Measurements from ENCODE around the gene OR6C6.

Gene OR6C6

DNA sequence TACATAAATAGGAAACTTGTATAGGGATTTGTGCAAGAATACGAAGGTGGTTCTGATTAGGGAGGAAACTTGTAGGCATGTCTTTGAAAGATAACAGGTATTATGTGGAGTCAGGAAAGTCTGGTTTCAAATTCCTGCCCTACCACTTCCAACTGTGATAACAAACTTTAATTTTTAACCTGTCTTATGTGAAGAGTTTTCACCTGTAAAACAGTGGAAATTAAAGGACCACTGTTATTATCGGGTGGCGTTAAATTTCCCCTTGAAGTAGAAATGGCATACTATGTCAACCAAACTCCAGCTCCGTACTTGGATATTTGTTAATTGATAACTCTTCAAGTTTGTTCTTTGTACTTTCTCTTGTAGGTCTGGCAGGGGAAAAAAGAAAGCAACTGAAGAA is 23.8 kb upstream of the OR6C6 start:
- ChIA-PET CTCF (no interaction called here), POLR2A (no interaction called here)
- Histone ChIP-seq H3K36me3 (ENCODE audit: control insufficient read depth in 2 of 2, insufficient read depth in 1 of 2, low read length in 2 of 2) (no peaks in the 10 kb centered on the region), H3K4me1 (ENCODE audit: control insufficient read depth, insufficient read depth, low read length) (no peaks in the 10 kb centered on the region), H3K9me3 (ENCODE audit: control insufficient read depth, insufficient read depth, low read depth, low read length) (no peaks in the 10 kb centered on the region), H3K4me3 (ENCODE audit: low read depth, low read length) (no peak overlapping the region), H3K27ac (ENCODE audit: extremely low read depth, low read depth, low read length) (no peak overlapping the region)
- TF ChIP-seq, protein P1, sequence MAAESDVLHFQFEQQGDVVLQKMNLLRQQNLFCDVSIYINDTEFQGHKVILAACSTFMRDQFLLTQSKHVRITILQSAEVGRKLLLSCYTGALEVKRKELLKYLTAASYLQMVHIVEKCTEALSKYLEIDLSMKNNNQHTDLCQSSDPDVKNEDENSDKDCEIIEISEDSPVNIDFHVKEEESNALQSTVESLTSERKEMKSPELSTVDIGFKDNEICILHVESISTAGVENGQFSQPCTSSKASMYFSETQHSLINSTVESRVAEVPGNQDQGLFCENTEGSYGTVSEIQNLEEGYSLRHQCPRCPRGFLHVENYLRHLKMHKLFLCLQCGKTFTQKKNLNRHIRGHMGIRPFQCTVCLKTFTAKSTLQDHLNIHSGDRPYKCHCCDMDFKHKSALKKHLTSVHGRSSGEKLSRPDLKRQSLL (tag by site-specific recombination; IDR thresholded peaks at IDR 0.05): no peak
- TF ChIP-seq GLI4 (tag by site-specific recombination; IDR thresholded peaks at IDR 0.05): no peak
- TF ChIP-seq KLF16 (tag by site-specific recombination; IDR thresholded peaks at IDR 0.05): no peak
- TF ChIP-seq, protein P2, sequence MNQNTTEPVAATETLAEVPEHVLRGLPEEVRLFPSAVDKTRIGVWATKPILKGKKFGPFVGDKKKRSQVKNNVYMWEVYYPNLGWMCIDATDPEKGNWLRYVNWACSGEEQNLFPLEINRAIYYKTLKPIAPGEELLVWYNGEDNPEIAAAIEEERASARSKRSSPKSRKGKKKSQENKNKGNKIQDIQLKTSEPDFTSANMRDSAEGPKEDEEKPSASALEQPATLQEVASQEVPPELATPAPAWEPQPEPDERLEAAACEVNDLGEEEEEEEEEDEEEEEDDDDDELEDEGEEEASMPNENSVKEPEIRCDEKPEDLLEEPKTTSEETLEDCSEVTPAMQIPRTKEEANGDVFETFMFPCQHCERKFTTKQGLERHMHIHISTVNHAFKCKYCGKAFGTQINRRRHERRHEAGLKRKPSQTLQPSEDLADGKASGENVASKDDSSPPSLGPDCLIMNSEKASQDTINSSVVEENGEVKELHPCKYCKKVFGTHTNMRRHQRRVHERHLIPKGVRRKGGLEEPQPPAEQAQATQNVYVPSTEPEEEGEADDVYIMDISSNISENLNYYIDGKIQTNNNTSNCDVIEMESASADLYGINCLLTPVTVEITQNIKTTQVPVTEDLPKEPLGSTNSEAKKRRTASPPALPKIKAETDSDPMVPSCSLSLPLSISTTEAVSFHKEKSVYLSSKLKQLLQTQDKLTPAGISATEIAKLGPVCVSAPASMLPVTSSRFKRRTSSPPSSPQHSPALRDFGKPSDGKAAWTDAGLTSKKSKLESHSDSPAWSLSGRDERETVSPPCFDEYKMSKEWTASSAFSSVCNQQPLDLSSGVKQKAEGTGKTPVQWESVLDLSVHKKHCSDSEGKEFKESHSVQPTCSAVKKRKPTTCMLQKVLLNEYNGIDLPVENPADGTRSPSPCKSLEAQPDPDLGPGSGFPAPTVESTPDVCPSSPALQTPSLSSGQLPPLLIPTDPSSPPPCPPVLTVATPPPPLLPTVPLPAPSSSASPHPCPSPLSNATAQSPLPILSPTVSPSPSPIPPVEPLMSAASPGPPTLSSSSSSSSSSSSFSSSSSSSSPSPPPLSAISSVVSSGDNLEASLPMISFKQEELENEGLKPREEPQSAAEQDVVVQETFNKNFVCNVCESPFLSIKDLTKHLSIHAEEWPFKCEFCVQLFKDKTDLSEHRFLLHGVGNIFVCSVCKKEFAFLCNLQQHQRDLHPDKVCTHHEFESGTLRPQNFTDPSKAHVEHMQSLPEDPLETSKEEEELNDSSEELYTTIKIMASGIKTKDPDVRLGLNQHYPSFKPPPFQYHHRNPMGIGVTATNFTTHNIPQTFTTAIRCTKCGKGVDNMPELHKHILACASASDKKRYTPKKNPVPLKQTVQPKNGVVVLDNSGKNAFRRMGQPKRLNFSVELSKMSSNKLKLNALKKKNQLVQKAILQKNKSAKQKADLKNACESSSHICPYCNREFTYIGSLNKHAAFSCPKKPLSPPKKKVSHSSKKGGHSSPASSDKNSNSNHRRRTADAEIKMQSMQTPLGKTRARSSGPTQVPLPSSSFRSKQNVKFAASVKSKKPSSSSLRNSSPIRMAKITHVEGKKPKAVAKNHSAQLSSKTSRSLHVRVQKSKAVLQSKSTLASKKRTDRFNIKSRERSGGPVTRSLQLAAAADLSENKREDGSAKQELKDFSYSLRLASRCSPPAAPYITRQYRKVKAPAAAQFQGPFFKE (tag by site-specific recombination; IDR thresholded peaks at IDR 0.05; ENCODE audit: borderline replicate concordance): no peak
- no peak for TF ChIP-seq KLF8 (tag by site-specific recombination; IDR thresholded peaks at IDR 0.05)
- TF ChIP-seq ZNF544 (tag by site-specific recombination; IDR thresholded peaks at IDR 0.05): no peak
- no peak for TF ChIP-seq GLI2 (tag by site-specific recombination; IDR thresholded peaks at IDR 0.05; ENCODE audit: borderline replicate concordance, low read depth)
- TF ChIP-seq ZNF274 (IDR thresholded peaks at IDR 0.05; ENCODE audit: low read length): no peak
- TF ChIP-seq ZNF274 (tag by site-specific recombination; IDR thresholded peaks at IDR 0.05; ENCODE audit: borderline replicate concordance): no peak
- no peak for TF ChIP-seq EGR2 (tag by site-specific recombination; IDR thresholded peaks at IDR 0.05; ENCODE audit: low read depth)
- no peak for TF ChIP-seq ZNF677 (tag by site-specific recombination; IDR thresholded peaks at IDR 0.05)
- no peak for TF ChIP-seq IKZF3 (tag by site-specific recombination; IDR thresholded peaks at IDR 0.05)
- TF ChIP-seq, protein P3, sequence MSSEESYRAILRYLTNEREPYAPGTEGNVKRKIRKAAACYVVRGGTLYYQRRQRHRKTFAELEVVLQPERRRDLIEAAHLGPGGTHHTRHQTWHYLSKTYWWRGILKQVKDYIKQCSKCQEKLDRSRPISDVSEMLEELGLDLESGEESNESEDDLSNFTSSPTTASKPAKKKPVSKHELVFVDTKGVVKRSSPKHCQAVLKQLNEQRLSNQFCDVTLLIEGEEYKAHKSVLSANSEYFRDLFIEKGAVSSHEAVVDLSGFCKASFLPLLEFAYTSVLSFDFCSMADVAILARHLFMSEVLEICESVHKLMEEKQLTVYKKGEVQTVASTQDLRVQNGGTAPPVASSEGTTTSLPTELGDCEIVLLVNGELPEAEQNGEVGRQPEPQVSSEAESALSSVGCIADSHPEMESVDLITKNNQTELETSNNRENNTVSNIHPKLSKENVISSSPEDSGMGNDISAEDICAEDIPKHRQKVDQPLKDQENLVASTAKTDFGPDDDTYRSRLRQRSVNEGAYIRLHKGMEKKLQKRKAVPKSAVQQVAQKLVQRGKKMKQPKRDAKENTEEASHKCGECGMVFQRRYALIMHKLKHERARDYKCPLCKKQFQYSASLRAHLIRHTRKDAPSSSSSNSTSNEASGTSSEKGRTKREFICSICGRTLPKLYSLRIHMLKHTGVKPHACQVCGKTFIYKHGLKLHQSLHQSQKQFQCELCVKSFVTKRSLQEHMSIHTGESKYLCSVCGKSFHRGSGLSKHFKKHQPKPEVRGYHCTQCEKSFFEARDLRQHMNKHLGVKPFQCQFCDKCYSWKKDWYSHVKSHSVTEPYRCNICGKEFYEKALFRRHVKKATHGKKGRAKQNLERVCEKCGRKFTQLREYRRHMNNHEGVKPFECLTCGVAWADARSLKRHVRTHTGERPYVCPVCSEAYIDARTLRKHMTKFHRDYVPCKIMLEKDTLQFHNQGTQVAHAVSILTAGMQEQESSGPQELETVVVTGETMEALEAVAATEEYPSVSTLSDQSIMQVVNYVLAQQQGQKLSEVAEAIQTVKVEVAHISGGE (tag by site-specific recombination; conservative IDR thresholded peaks at IDR 0.05; ENCODE audit: low read depth): no peak

DNA sequence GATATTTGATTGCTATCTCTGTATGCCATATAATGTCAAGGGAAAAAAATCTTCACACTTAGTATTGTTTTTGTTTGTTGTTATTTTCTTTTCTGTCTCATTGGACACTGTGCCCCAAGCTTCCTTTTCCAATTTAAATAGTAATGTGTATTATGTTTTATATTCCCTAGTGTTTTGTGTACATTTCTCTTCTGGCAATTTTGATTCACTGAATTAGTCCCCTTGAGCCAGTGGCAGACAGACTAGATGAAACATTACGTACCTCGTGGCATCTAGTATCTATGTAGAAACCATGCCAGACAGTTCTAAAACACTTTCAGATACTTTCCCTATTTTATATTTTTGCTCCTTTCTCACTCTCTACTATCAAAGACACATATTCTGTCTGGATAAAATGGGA is 17.7 kb upstream of the OR6C6 start, which contains the start of gene OR6C1:
TSS of gene OR6C1 (plus strand) at position 301 of the 400 bp plus-strand sequence. CDS start 6,257 bp downstream, outside the sequence.
- ChIA-PET POLR2A (no interaction called here), CTCF (no interaction called here)
- H3K4me3 ChIP-seq (ENCODE audit: low read depth, low read length): no peak within 1 kb of the TSS
- no peaks in the 10 kb centered on the region for H3K36me3 ChIP-seq (ENCODE audit: control insufficient read depth in 2 of 2, insufficient read depth in 1 of 2, low read length in 2 of 2)
- H3K9me3 ChIP-seq (ENCODE audit: control insufficient read depth, insufficient read depth, low read depth, low read length): no peaks in the 10 kb centered on the region
- no peak within 1 kb of the TSS for H3K27ac ChIP-seq (ENCODE audit: extremely low read depth, low read depth, low read length)
- H3K4me1 ChIP-seq (ENCODE audit: control insufficient read depth, insufficient read depth, low read length): no peaks in the 10 kb centered on the region
- TF ChIP-seq ZNF133 (tag by site-specific recombination; IDR thresholded peaks at IDR 0.05) (no peak), ZNF335 (tag by site-specific recombination; conservative IDR thresholded peaks at IDR 0.05) (no peak), ZBTB48 (tag by site-specific recombination; IDR thresholded peaks at IDR 0.05) (no peak), OVOL3 (tag by site-specific recombination; IDR thresholded peaks at IDR 0.05) (no peak), ZEB2 (tag by site-specific recombination; IDR thresholded peaks at IDR 0.05) (no peak), ZNF777 (tag by site-specific recombination; IDR thresholded peaks at IDR 0.05; ENCODE audit: borderline replicate concordance) (no peak), SCRT2 (tag by site-specific recombination; IDR thresholded peaks at IDR 0.05) (no peak), KLF8 (tag by site-specific recombination; IDR thresholded peaks at IDR 0.05) (no peak), ZNF416 (tag by site-specific recombination; IDR thresholded peaks at IDR 0.05) (no peak)
- TF ChIP-seq, protein P4, sequence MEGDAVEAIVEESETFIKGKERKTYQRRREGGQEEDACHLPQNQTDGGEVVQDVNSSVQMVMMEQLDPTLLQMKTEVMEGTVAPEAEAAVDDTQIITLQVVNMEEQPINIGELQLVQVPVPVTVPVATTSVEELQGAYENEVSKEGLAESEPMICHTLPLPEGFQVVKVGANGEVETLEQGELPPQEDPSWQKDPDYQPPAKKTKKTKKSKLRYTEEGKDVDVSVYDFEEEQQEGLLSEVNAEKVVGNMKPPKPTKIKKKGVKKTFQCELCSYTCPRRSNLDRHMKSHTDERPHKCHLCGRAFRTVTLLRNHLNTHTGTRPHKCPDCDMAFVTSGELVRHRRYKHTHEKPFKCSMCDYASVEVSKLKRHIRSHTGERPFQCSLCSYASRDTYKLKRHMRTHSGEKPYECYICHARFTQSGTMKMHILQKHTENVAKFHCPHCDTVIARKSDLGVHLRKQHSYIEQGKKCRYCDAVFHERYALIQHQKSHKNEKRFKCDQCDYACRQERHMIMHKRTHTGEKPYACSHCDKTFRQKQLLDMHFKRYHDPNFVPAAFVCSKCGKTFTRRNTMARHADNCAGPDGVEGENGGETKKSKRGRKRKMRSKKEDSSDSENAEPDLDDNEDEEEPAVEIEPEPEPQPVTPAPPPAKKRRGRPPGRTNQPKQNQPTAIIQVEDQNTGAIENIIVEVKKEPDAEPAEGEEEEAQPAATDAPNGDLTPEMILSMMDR (tag by site-specific recombination; IDR thresholded peaks at IDR 0.05): no peak
- TF ChIP-seq, protein P5, sequence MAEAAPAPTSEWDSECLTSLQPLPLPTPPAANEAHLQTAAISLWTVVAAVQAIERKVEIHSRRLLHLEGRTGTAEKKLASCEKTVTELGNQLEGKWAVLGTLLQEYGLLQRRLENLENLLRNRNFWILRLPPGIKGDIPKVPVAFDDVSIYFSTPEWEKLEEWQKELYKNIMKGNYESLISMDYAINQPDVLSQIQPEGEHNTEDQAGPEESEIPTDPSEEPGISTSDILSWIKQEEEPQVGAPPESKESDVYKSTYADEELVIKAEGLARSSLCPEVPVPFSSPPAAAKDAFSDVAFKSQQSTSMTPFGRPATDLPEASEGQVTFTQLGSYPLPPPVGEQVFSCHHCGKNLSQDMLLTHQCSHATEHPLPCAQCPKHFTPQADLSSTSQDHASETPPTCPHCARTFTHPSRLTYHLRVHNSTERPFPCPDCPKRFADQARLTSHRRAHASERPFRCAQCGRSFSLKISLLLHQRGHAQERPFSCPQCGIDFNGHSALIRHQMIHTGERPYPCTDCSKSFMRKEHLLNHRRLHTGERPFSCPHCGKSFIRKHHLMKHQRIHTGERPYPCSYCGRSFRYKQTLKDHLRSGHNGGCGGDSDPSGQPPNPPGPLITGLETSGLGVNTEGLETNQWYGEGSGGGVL (tag by site-specific recombination; IDR thresholded peaks at IDR 0.05): no peak

Data from HEK293 (cell line).